H1 (cell line): ENCODE data around the gene FAM53A. TPM values are rescaled to one million over a fixed set of nuclear protein-coding genes. Genes with fewer than 3 reads are reported as not detected.

ENCODE experiments used
- CTCF ChIA-PET: fragments of 300-600 bp; sonication (Branson Sonifier 250); formaldehyde crosslinking; loops from one replicate; lab custom pipeline; 2021; ENCODE audit not compliant: partially characterized antibody; lab: Charles Lee
- POLR2A ChIA-PET: fragments of 300-600 bp; sonication (Branson Sonifier 250); formaldehyde crosslinking; loops from one replicate; lab custom pipeline; 2021; ENCODE audit warnings: inconsistent platforms; ENCODE audit not compliant: partially characterized antibody; lab: Charles Lee
- DNase-seq, 2 experiments: peaks; one replicate each; pipeline versions ENCODE4 v3.0.0 to v3.0.0-alpha.2; 2010 to 2022; ENCODE audit warnings: low spot score in 2 of 2, low read depth in 1 of 2, mixed read lengths in 1 of 2
- FAIRE-seq: peaks from 2 replicates; lab custom pipeline; 2011; peaks lifted over from hg19 to GRCh38; lab: Jason Lieb, UNC
- H2AFZ ChIP-seq: 2 replicates; pipeline ENCODE4 v1.8.1; 2012; ENCODE audit warnings: low read length, inconsistent platforms
- H2AK5ac ChIP-seq: 2 replicates; pipeline ENCODE4 v1.6.1; 2013; ENCODE audit warnings: low read depth, low read length
- H2BK120ac ChIP-seq: replicated peaks from 2 replicates; pipeline ENCODE3; 2013; ENCODE audit warnings: low read depth, low read length, inconsistent platforms
- H2BK12ac ChIP-seq: 2 replicates; pipeline ENCODE4 v1.6.1; 2013; ENCODE audit warnings: low read depth, low read length
- H2BK15ac ChIP-seq: 2 replicates; pipeline ENCODE4 v1.6.1; 2013; ENCODE audit warnings: low read length
- H2BK20ac ChIP-seq: 2 replicates; pipeline ENCODE4 v1.6.1; 2013; ENCODE audit warnings: low read length
- H2BK5ac ChIP-seq: 2 replicates; pipeline ENCODE4 v1.6.1; 2013; ENCODE audit warnings: low read depth, low read length
- H3K14ac ChIP-seq: 2 replicates; pipeline ENCODE4 v1.6.1; 2013; ENCODE audit warnings: inconsistent platforms; ENCODE audit not compliant: insufficient read length
- H3K18ac ChIP-seq: 2 replicates; pipeline ENCODE4 v1.6.1; 2013; ENCODE audit warnings: low read length; ENCODE audit errors: extremely low read depth
- H3K23ac ChIP-seq: 2 replicates; pipeline ENCODE4 v1.6.1; 2013; ENCODE audit warnings: inconsistent platforms; ENCODE audit not compliant: insufficient read length
- H3K23me2 ChIP-seq: 2 replicates; pipeline ENCODE4 v1.6.1; 2013; ENCODE audit warnings: low read depth, low read length
- H3K27ac ChIP-seq: 2 replicates; pipeline ENCODE4 v1.6.1; 2011; ENCODE audit warnings: low read depth, low read length, inconsistent platforms
- H3K27me3 ChIP-seq, 4 experiments: replicated peaks in 1 of 4; 1 replicate in 1 of 4; 2 replicates in 3 of 4; pipeline versions ENCODE4 v1.6.1 to v1.8.1; 2011 to 2013; ENCODE audit warnings: low read length in 3 of 4, mild to moderate bottlenecking in 3 of 4, inconsistent platforms in 2 of 4, mixed read lengths in 2 of 4, moderate library complexity in 1 of 4; ENCODE audit not compliant: control insufficient read depth in 3 of 4, insufficient read depth in 3 of 4; ENCODE audit errors: extremely low read depth in 1 of 4
- H3K36me3 ChIP-seq, 4 experiments: 2 replicates each; pipeline versions ENCODE4 v1.6.1 to v1.8.1; 2011 to 2013; ENCODE audit warnings: mild to moderate bottlenecking in 4 of 4, low read length in 3 of 4, moderate library complexity in 2 of 4, control low read depth in 1 of 4, inconsistent platforms in 1 of 4; ENCODE audit not compliant: insufficient read depth in 4 of 4, control insufficient read depth in 2 of 4
- H3K4ac ChIP-seq: replicated peaks from 2 replicates; pipeline ENCODE3; 2013; ENCODE audit warnings: low read length, low read depth, mixed read lengths, inconsistent platforms; ENCODE audit not compliant: insufficient read length
- H3K4me1 ChIP-seq, 4 experiments: replicated peaks in 1 of 4; 1 replicate in 1 of 4; 2 replicates in 3 of 4; pipeline versions ENCODE4 v1.6.1 to v1.8.1; 2011 to 2013; ENCODE audit warnings: low read length in 3 of 4, inconsistent platforms in 2 of 4, mixed read lengths in 1 of 4; ENCODE audit not compliant: insufficient read depth in 4 of 4, control insufficient read depth in 3 of 4
- H3K4me2 ChIP-seq, 2 experiments: 2 replicates each; pipeline versions ENCODE4 v1.6.1 to v1.8.1; 2011 to 2013; ENCODE audit warnings: low read depth in 2 of 2, low read length in 2 of 2, control low read depth in 1 of 2, inconsistent platforms in 1 of 2, mild to moderate bottlenecking in 1 of 2; ENCODE audit not compliant: insufficient read depth in 1 of 2
- H3K4me3 ChIP-seq, 4 experiments: fragments of 200-600, 300-600 bp in 1 of 4; sonication (generic), shearing (Covaris generic), sonication (Bioruptor Twin) in 1 of 4; 2 replicates each; pipeline versions ENCODE4 v1.5.1 to v1.8.1; 2011 to 2016; ENCODE audit warnings: low read length in 4 of 4, low read depth in 3 of 4, control low read depth in 2 of 4, inconsistent platforms in 2 of 4, mild to moderate bottlenecking in 2 of 4, mixed read lengths in 1 of 4, moderate library complexity in 1 of 4; ENCODE audit not compliant: insufficient read depth in 2 of 4; ENCODE audit errors: extremely low read depth in 1 of 4
- H3K56ac ChIP-seq: replicated peaks from 2 replicates; pipeline ENCODE3; 2013; ENCODE audit warnings: low read depth, mild to moderate bottlenecking, mixed read lengths, low read length, inconsistent platforms; ENCODE audit not compliant: insufficient read length
- H3K79me1 ChIP-seq: 2 replicates; pipeline ENCODE4 v1.6.1; 2013; ENCODE audit warnings: low read depth, low read length, control low read depth
- H3K79me2 ChIP-seq, 2 experiments: 2 replicates each; pipeline versions ENCODE4 v1.6.1 to v1.8.1; 2012 to 2013; ENCODE audit warnings: low read length in 2 of 2, mild to moderate bottlenecking in 2 of 2, inconsistent platforms in 1 of 2; ENCODE audit not compliant: insufficient read depth in 2 of 2, control insufficient read depth in 1 of 2
- H3K9ac ChIP-seq, 4 experiments: replicated peaks in 1 of 4; 1 replicate in 1 of 4; 2 replicates in 3 of 4; pipeline versions ENCODE4 v1.6.1 to v1.8.1; 2011 to 2013; ENCODE audit warnings: low read depth in 3 of 4, low read length in 3 of 4, control low read depth in 2 of 4, mild to moderate bottlenecking in 2 of 4, moderate library complexity in 2 of 4, inconsistent platforms in 1 of 4; ENCODE audit errors: extremely low read depth in 1 of 4
- H3K9me3 ChIP-seq, 2 experiments: 2 replicates each; pipeline versions ENCODE4 v1.6.1 to v1.8.1; 2012 to 2013; ENCODE audit warnings: mild to moderate bottlenecking in 2 of 2, moderate library complexity in 2 of 2, control low read depth in 1 of 2, inconsistent platforms in 1 of 2, low read depth in 1 of 2, low read length in 1 of 2, mixed read lengths in 1 of 2; ENCODE audit not compliant: insufficient read depth in 2 of 2
- H4K20me1 ChIP-seq, 2 experiments: replicated peaks in 1 of 2; 2 replicates each; pipeline versions ENCODE3 to v1.8.1; 2011 to 2013; ENCODE audit warnings: inconsistent platforms in 2 of 2, low read length in 2 of 2, mild to moderate bottlenecking in 1 of 2; ENCODE audit not compliant: insufficient read depth in 2 of 2, control insufficient read depth in 1 of 2
- H4K5ac ChIP-seq: 2 replicates; pipeline ENCODE4 v1.6.1; 2013; ENCODE audit warnings: low read length, low read depth, mixed read lengths, inconsistent platforms; ENCODE audit not compliant: insufficient read length
- H4K8ac ChIP-seq: 2 replicates; pipeline ENCODE4 v1.8.0; 2013; ENCODE audit warnings: mild to moderate bottlenecking, moderate library complexity, low read length, inconsistent platforms; ENCODE audit not compliant: insufficient read depth; ENCODE audit errors: extremely low read depth
- H4K91ac ChIP-seq: replicated peaks from 2 replicates; pipeline ENCODE3; 2013; ENCODE audit warnings: low read length, mixed read lengths, inconsistent platforms; ENCODE audit not compliant: insufficient read length
- EP300 ChIP-seq, 2 experiments: IDR thresholded peaks; 1 replicate in 1 of 2; 2 replicates in 1 of 2; pipeline ENCODE4 v1.6.1; 2011 to 2012; ENCODE audit warnings: low read depth in 2 of 2, low read length in 2 of 2, mild to moderate bottlenecking in 2 of 2, borderline replicate concordance in 1 of 2, inconsistent platforms in 1 of 2, moderate library complexity in 1 of 2
- WGBS, 2 experiments: shearing (Covaris generic) in 1 of 2; methylation state at CpG; one replicate each; pipeline versions ENCODE4 v1.1.6 to v1.1.7; 2013 to 2015; ENCODE audit warnings: low lambda C conversion rate in 2 of 2, mixed read lengths in 2 of 2, inconsistent platforms in 1 of 2, low coverage in 1 of 2, missing lambda C conversion rate in 1 of 2; ENCODE audit not compliant: insufficient replicate concordance in 2 of 2, insufficient coverage in 1 of 2, insufficient read length in 1 of 2; ENCODE audit errors: extremely low coverage in 1 of 2, missing lambda C conversion rate in 1 of 2; 5-methylcytosine and 5-hydroxymethylcytosine counted together
- polyA plus RNA-seq, 7 experiments: library from polyadenylated mRNA; depleted of rRNA in 3 of 7; stranded (reverse) in 5 of 7; unstranded in 2 of 7; fragments of >200 nt in 5 of 7; fragments of 200-250 nt in 2 of 7; gene quantifications; 1 replicate in 5 of 7; 2 replicates in 1 of 7; 4 replicates in 1 of 7; pipeline versions ENCODE4 v1.2.1 to v1.2.3, GENCODE V29; 2011 to 2013; ENCODE audit warnings: missing spikeins in 2 of 7, mixed read lengths in 2 of 7
- total RNA-seq: library from RNA; stranded (reverse); fragmentation: NEBNext Ultra II Directional; extraction: Animal tissue kit (Norgen Biotek cat#: 25700); gene quantifications from 2 replicates; pipeline ENCODE4 v1.2.1, GENCODE V29; 2021

Gene FAM53A
- total and polyA plus RNA-seq, 2 of the 8 experiments (the other 6 are each of a cell fraction or from before 2014, with no cell fraction given), result 1.9 to 2.0 TPM

- Histone ChIP-seq H4K8ac (no peak overlapping the region), H3K79me2 (no peaks in the 10 kb centered on the region), H4K91ac (no peak overlapping the region), H2AFZ (no peak overlapping the region), H2AK5ac (no peak overlapping the region), H4K5ac (no peak overlapping the region), H2BK12ac (no peak overlapping the region), H3K27ac (no peak overlapping the region), H2BK5ac (no peak overlapping the region), H2BK120ac (no peak overlapping the region), H3K4me1 (peaks cover 0 to 5% (median 4%) of the 10 kb centered on the region in 4 experiments; a peak in 4 of 7 replicates), H3K27me3 (no peaks in the 10 kb centered on the region), H3K23ac (no peak overlapping the region), H3K4me3 (no peak overlapping the region), H3K9ac (no peak overlapping the region), H3K4ac (no peak overlapping the region), H3K18ac (no peak overlapping the region), H3K9me3 (no peaks in the 10 kb centered on the region), H3K79me1 (no peaks in the 10 kb centered on the region; the same call in 1 of the 2 replicates), H3K4me2 (no peak overlapping the region), H4K20me1 (no peaks in the 10 kb centered on the region), H3K14ac (no peak overlapping the region), H3K23me2 (no peaks in the 10 kb centered on the region), H3K36me3 (no peaks in the 10 kb centered on the region), H2BK15ac (no peak overlapping the region), H3K56ac (no peak overlapping the region)
- DNase-seq, result no peak
- WGBS, 2 experiments, result 85% methylated on average over 12 of the region's 12 CpGs; no CpG with 5 or more reads in 1 of the 2 experiments
- ChIA-PET CTCF (interaction anchor here (3.3 kb wide), 1 partner anchor 27 kb away, joined by 13 read pairs; no protein-coding TSS in a partner anchor), POLR2A (no interaction called here)
- FAIRE-seq, result no peak
- TF ChIP-seq EP300 (IDR thresholded peaks at IDR 0.05; ENCODE audit: borderline replicate concordance in 1 of 2, low read depth in 2 of 2, low read length in 2 of 2), result no peak
- TF ChIP-seq, all 59 proteins: peak for 0
- no peak overlapping the region for H2BK20ac ChIP-seq
Measured at GRCh38 chr4:1666391-1666790, 17.7 kb downstream of the FAM53A start.
